ENCODE results near the gene DDX1.

DDX1 gene

GRCh38 chr2:15619076-15619475 is 27.4 kb downstream of the DDX1 start:
- no peak overlapping the region for H3K27ac ChIP-seq (ENCODE audit: extremely low read depth, low read depth, low read length)
- TF ChIP-seq ZNF792 (tag by site-specific recombination; IDR thresholded peaks at IDR 0.05), result no peak
- TF ChIP-seq ZXDB (tag by site-specific recombination; IDR thresholded peaks at IDR 0.05), result no peak
- TF ChIP-seq ZNF510 (tag by site-specific recombination; IDR thresholded peaks at IDR 0.05; ENCODE audit: insufficient replicate concordance), result no peak
- no peak for TF ChIP-seq ZNF266 (tag by site-specific recombination; IDR thresholded peaks at IDR 0.05; ENCODE audit: low read depth)
- TF ChIP-seq SETDB1 (IDR thresholded peaks at IDR 0.05; ENCODE audit: insufficient read length, low read length), result no peak
- TF ChIP-seq PBX3 (CRISPR knock-in tag; IDR thresholded peaks at IDR 0.05), result no peak
- TF ChIP-seq ZIC2 (tag by site-specific recombination; IDR thresholded peaks at IDR 0.05), result no peak
- no peak for TF ChIP-seq ZNF658 (tag by site-specific recombination; IDR thresholded peaks at IDR 0.05)
- CTCF ChIA-PET, result no interaction called here
- peaks cover 64 to 90% of the 10 kb centered on the region in 2 experiments for H3K36me3 ChIP-seq (ENCODE audit: control insufficient read depth in 2 of 2, insufficient read depth in 1 of 2, low read length in 2 of 2)
- H3K4me3 ChIP-seq (ENCODE audit: low read depth, low read length), result no peak overlapping the region
- POLR2A ChIA-PET, result no interaction called here
- no peaks in the 10 kb centered on the region for H3K9me3 ChIP-seq (ENCODE audit: control insufficient read depth, insufficient read depth, low read depth, low read length)
- H3K4me1 ChIP-seq (ENCODE audit: control insufficient read depth, insufficient read depth, low read length), result no peaks in the 10 kb centered on the region

GRCh38 chr2:15619510-15619909 is 27.8 kb downstream of the DDX1 start:
- ChIA-PET CTCF (no interaction called here), POLR2A (no interaction called here)
- Histone ChIP-seq H3K27ac (ENCODE audit: extremely low read depth, low read depth, low read length) (no peak overlapping the region), H3K4me1 (ENCODE audit: control insufficient read depth, insufficient read depth, low read length) (no peaks in the 10 kb centered on the region), H3K9me3 (ENCODE audit: control insufficient read depth, insufficient read depth, low read depth, low read length) (no peaks in the 10 kb centered on the region), H3K36me3 (ENCODE audit: control insufficient read depth in 2 of 2, insufficient read depth in 1 of 2, low read length in 2 of 2) (peaks cover 69 to 90% of the 10 kb centered on the region in 2 experiments), H3K4me3 (ENCODE audit: low read depth, low read length) (no peak overlapping the region)
- no peak for TF ChIP-seq ZNF704 (tag by site-specific recombination; IDR thresholded peaks at IDR 0.05)
- no peak for TF ChIP-seq MEIS1 (CRISPR knock-in tag; IDR thresholded peaks at IDR 0.05; ENCODE audit: borderline replicate concordance)
- no peak for TF ChIP-seq SALL2 (tag by site-specific recombination; IDR thresholded peaks at IDR 0.05; ENCODE audit: borderline replicate concordance)
- no peak for TF ChIP-seq ZBTB44 (tag by site-specific recombination; IDR thresholded peaks at IDR 0.05)
- no peak for TF ChIP-seq ZNF701 (tag by site-specific recombination; IDR thresholded peaks at IDR 0.05)
- no peak for TF ChIP-seq ZNF121 (tag by site-specific recombination; IDR thresholded peaks at IDR 0.05)
- no peak for TF ChIP-seq ZNF76 (tag by site-specific recombination; IDR thresholded peaks at IDR 0.05; ENCODE audit: borderline replicate concordance, low read depth)
- TF ChIP-seq ZNF133 (tag by site-specific recombination; IDR thresholded peaks at IDR 0.05), result no peak
- TF ChIP-seq MYNN (tag by site-specific recombination; IDR thresholded peaks at IDR 0.05; ENCODE audit: borderline replicate concordance), result no peak

GRCh38 chr2:15619938-15620337 is 28.3 kb downstream of the DDX1 start:
- Histone ChIP-seq H3K36me3 (ENCODE audit: control insufficient read depth in 2 of 2, insufficient read depth in 1 of 2, low read length in 2 of 2) (peaks cover 70 to 92% of the 10 kb centered on the region in 2 experiments), H3K4me1 (ENCODE audit: control insufficient read depth, insufficient read depth, low read length) (no peaks in the 10 kb centered on the region), H3K9me3 (ENCODE audit: control insufficient read depth, insufficient read depth, low read depth, low read length) (no peaks in the 10 kb centered on the region), H3K4me3 (ENCODE audit: low read depth, low read length) (no peak overlapping the region), H3K27ac (ENCODE audit: extremely low read depth, low read depth, low read length) (no peak overlapping the region)
- CTCF ChIA-PET, result no interaction called here
- POLR2A ChIA-PET, result no interaction called here
- TF ChIP-seq MYNN (tag by site-specific recombination; IDR thresholded peaks at IDR 0.05; ENCODE audit: borderline replicate concordance) (no peak), PATZ1 (tag by site-specific recombination; IDR thresholded peaks at IDR 0.05) (no peak), ZNF501 (tag by site-specific recombination; IDR thresholded peaks at IDR 0.05) (no peak), ZNF433 (tag by site-specific recombination; IDR thresholded peaks at IDR 0.05; ENCODE audit: low read depth) (no peak), ZNF707 (tag by site-specific recombination; IDR thresholded peaks at IDR 0.05) (no peak), ZNF624 (tag by site-specific recombination; IDR thresholded peaks at IDR 0.05) (no peak), CTCF (tag by site-specific recombination; IDR thresholded peaks at IDR 0.05) (no peak), ZNF785 (tag by site-specific recombination; IDR thresholded peaks at IDR 0.05) (no peak), HOXD13 (CRISPR knock-in tag; IDR thresholded peaks at IDR 0.05; ENCODE audit: borderline replicate concordance) (no peak), SP2 (tag by site-specific recombination; IDR thresholded peaks at IDR 0.05) (no peak)
